ENCODE measurements around the gene BUB3.

DNA sequence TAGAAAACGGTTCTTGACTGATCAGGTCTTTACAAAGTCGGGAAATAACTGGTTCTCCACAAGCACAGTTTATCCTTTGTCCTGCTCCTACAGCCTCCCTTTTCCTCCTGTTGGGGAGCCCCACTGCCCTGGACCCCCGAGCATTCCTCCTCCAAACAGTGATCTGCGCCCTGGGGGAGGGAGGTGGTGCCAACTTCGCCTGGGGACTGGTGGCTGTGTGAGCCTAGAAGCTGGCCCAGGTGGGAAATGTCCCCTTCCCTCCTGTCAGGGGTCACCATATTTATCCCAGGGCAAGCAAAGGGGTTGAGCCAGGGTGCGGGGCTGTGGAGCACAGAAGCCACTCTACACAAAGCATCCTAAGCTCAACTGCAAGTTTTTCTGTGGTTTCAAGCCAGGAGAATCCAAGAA is 13.2 kb upstream of the BUB3 start:
- TF ChIP-seq, protein P1, sequence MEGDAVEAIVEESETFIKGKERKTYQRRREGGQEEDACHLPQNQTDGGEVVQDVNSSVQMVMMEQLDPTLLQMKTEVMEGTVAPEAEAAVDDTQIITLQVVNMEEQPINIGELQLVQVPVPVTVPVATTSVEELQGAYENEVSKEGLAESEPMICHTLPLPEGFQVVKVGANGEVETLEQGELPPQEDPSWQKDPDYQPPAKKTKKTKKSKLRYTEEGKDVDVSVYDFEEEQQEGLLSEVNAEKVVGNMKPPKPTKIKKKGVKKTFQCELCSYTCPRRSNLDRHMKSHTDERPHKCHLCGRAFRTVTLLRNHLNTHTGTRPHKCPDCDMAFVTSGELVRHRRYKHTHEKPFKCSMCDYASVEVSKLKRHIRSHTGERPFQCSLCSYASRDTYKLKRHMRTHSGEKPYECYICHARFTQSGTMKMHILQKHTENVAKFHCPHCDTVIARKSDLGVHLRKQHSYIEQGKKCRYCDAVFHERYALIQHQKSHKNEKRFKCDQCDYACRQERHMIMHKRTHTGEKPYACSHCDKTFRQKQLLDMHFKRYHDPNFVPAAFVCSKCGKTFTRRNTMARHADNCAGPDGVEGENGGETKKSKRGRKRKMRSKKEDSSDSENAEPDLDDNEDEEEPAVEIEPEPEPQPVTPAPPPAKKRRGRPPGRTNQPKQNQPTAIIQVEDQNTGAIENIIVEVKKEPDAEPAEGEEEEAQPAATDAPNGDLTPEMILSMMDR (optimal IDR thresholded peaks at IDR 0.05 in 1 of 3, IDR thresholded peaks at IDR 0.05 in 1 of 3, conservative IDR thresholded peaks at IDR 0.05 in 1 of 3; ENCODE audit: extremely low read depth in 1 of 3, insufficient read depth in 2 of 3, low read length in 3 of 3) = no peak
- TF ChIP-seq EZH2 (IDR thresholded peaks at IDR 0.05; ENCODE audit: low read length) = no peak

All from keratinocyte (primary cell).